GOT3 (cell line): ENCODE results near the gene SMS.

Experiments used
- DNase-seq: peaks from one replicate; lab custom pipeline; 2025; ENCODE audit warnings: mixed read lengths; lab: John Stamatoyannopoulos, UW

Gene SMS

GRCh38 chrX:21982311-21982710 lies 41.8 kb downstream of the SMS start:
- no peak for DNase-seq

GRCh38 chrX:21985332-21985777 lies 44.8 kb downstream of the SMS start:
- peak; percentile 12 for DNase-seq

- no peak for DNase-seq
Observed at GRCh38 chrX:21986596-21986995, 46.1 kb downstream of the SMS start.

- DNase-seq = no peak
Observed at GRCh38 chrX:21989384-21989783, 48.9 kb downstream of the SMS start.

GRCh38 chrX:21990832-21991231 lies 50.3 kb downstream of the SMS start:
- DNase-seq = no peak

- DNase-seq = no peak
Observed at GRCh38 chrX:21991504-21991903, 51.0 kb downstream of the SMS start.

- no peak for DNase-seq
Observed at GRCh38 chrX:21993265-21993664, 52.8 kb downstream of the SMS start.

- DNase-seq = no peak
Observed at GRCh38 chrX:21996872-21997455, 56.5 kb downstream of the SMS start.

GRCh38 chrX:21998037-21998436 lies 57.5 kb downstream of the SMS start:
- DNase-seq = no peak

GRCh38 chrX:22004866-22005265 lies 64.4 kb downstream of the SMS start:
- DNase-seq = no peak

- DNase-seq = no peak
Observed at GRCh38 chrX:22012051-22012450, 71.5 kb downstream of the SMS start.

GRCh38 chrX:22012931-22013330 lies 72.4 kb downstream of the SMS start:
- no peak for DNase-seq

- no peak for DNase-seq
Observed at GRCh38 chrX:22015139-22015750, 74.7 kb downstream of the SMS start.

- DNase-seq = no peak
Observed at GRCh38 chrX:22021751-22022324, 81.3 kb downstream of the SMS start.

GRCh38 chrX:22024577-22024976 lies 84.1 kb downstream of the SMS start:
- no peak for DNase-seq

GRCh38 chrX:22025751-22026150 lies 85.2 kb downstream of the SMS start:
- DNase-seq = no peak

- DNase-seq = no peak
Observed at GRCh38 chrX:22026731-22027130, 86.2 kb downstream of the SMS start.

GRCh38 chrX:22032084-22032483 lies 91.6 kb downstream of the SMS start, which contains the start of gene PHEX:
TSS of gene PHEX (plus strand) at chrX:22032325. CDS start at chrX:22033006, 681 bp downstream.
- DNase-seq = no peak

GRCh38 chrX:22032506-22032905 lies 92.0 kb downstream of the SMS start:
- DNase-seq = no peak

GRCh38 chrX:22033818-22034217 lies 93.3 kb downstream of the SMS start:
- no peak for DNase-seq

GRCh38 chrX:22035236-22035635 lies 94.7 kb downstream of the SMS start:
- no peak for DNase-seq

- DNase-seq = no peak
Observed at GRCh38 chrX:22037225-22037624, 96.7 kb downstream of the SMS start.

GRCh38 chrX:22037911-22038537 lies 97.5 kb downstream of the SMS start:
- no peak for DNase-seq
